Measurements from ENCODE around the gene KIFBP. TPM values are rescaled to one million over a fixed set of nuclear protein-coding genes. Genes with fewer than 3 reads are reported as not detected.

KIFBP gene
- total RNA-seq, 1 experiment from 2014 or later: 21.9 TPM

DNA sequence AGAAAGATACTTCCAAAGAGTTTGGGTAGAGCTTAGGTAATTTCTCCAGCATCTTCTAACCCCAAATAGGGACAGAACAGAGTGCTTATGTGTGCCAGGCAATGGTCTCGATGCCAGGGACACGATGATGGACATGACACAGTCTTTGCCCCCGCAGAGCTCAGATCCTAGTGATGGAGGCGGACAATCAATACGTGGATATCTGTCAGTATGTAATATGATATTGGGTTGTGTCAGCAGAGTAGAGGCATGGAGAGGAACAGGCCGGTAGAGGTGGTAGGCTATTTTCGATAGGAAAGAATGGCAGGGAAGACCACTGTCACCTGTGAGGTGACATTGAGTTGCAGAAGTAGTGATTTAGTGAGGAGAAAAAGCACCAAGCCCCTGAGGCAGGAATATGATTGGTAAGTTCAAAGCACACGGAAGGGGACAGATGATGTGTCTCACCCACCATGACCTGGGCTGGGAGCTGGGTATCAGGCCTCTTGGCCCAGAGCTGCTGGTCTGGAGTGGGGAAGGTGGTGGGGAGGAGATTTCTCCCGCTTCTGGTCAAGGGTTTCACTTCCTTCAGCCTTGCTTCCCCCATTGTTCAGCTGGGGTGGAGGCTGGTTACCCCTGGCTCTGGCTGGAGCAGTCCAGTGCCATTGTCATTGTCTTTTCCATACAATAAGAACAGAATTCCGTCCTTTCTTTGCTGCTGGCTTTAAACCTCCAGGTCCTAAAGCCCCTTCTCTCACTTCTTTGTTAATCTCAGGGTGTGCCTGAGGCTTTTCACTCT is 63.3 kb downstream of the KIFBP start:
- no peaks in the 10 kb centered on the region for H3K27me3 ChIP-seq
- peaks cover 6% of the 10 kb centered on the region; the same call in 1 of the 2 replicates for H3K4me1 ChIP-seq
- no peak overlapping the region for H3K4me3 ChIP-seq
- no peak for DNase-seq
- no peaks in the 10 kb centered on the region for H3K36me3 ChIP-seq
- H3K9me3 ChIP-seq (replicated peaks): no peaks in the 10 kb centered on the region
- no peak overlapping the region for H3K27ac ChIP-seq

DNA sequence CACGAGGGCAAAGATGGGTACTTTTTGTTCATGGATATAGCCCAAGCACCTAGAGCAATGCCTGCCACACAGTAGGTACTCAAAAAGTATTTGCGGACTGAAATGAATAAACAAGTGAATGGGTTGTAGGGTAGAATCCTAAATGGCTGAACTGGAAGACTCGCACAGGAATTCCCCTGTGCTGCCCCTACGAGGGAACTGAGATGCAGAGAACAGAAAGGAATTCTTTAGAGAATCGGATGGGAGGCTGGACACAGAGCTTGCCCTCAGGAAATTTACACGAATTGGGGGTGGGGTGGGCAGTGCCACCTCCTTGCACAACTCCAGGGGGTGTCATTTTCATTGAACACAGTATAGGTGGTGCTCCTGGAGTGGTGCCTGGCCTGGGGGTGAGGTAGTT is 64.1 kb downstream of the KIFBP start:
- no peak for DNase-seq
- Histone ChIP-seq H3K27me3 (no peaks in the 10 kb centered on the region), H3K36me3 (no peaks in the 10 kb centered on the region), H3K27ac (no peak overlapping the region), H3K4me1 (peaks cover 5% of the 10 kb centered on the region; the same call in 1 of the 2 replicates), H3K4me3 (no peak overlapping the region), H3K9me3 (replicated peaks) (no peaks in the 10 kb centered on the region)

DNA sequence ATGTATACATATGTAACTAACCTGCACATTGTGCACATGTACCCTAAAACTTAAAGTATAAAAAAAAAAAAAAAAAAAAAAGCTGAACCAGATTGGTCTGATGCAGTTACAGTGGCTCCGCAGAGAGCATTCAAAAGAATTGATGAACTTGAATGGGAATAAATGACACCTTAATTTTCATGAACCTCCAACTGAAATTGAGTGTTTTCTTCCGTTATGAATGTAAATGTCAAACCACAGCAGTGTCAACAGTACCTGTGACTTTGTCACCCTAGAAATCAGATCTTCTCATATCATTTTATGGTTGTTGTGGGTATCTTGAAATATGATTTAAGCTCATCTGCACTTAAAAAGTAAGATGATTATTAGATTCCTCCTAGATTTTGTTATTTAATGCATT is 66.6 kb downstream of the KIFBP start:
- Histone ChIP-seq H3K9me3 (replicated peaks) (no peaks in the 10 kb centered on the region), H3K4me3 (no peak overlapping the region), H3K27ac (no peak overlapping the region), H3K27me3 (no peaks in the 10 kb centered on the region), H3K36me3 (no peaks in the 10 kb centered on the region), H3K4me1 (no peaks in the 10 kb centered on the region)
- no peak for DNase-seq

DNA sequence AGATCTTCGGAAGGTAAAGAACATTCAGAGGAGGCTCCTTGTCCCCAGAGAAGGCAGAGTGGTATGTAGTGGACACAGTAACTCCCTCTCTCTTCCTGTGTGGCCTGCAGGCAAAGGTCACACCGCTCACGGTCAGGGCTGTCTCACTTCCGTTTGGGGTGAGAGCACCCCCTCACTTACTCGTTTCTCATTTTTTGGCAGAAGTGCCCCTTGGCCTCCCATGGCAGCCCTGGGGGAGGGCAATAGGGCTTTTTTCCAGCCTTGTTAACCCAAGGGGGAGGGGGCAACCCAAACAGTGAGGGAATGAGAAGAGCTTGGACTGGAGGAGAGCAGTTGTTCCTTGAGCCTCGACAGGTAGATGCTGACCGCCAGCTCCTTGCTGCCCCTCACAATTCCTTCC is 67.5 kb downstream of the KIFBP start:
- no peaks in the 10 kb centered on the region for H3K27me3 ChIP-seq
- H3K4me3 ChIP-seq: no peak overlapping the region
- no peaks in the 10 kb centered on the region for H3K36me3 ChIP-seq
- no peaks in the 10 kb centered on the region for H3K4me1 ChIP-seq
- DNase-seq: no peak
- no peaks in the 10 kb centered on the region for H3K9me3 ChIP-seq (replicated peaks)
- H3K27ac ChIP-seq: no peak overlapping the region

DNA sequence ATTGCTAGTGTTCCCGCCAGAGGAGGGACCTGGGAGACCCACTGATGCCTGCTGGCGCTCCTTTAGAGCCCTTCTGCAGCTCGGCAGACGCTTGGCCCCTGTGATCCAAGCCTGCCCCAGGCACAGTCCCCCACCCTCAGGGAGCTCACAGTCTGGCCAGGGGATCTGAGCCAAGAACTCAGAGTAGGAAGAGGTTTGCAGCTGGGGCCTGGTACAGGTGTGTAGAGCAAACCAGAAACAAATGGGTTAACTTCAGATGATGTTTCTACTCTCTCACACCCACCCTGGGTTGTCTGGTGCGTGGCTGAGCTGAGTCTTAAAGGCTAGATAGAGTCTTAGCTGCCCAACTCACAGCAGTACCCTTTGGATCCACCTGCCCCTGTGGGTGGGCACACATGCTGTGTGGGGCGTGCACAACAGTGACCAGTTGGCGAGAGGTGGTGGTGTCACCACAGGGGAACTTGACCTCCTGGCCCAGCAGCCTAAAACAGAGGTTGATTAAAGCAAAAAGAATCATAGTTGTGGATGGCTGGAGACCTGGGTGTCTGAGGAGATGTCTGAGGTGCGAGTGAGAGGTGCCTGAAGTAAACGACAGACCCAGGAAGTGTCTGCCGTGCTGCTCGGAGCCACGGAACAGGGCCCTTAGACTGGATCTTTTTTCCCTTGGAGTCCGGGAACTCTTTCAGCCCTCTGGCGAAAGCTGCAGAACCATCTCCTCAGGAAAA is 68.1 kb downstream of the KIFBP start:
- no peak overlapping the region for H3K27ac ChIP-seq
- no peaks in the 10 kb centered on the region for H3K27me3 ChIP-seq
- no peaks in the 10 kb centered on the region for H3K36me3 ChIP-seq
- H3K9me3 ChIP-seq (replicated peaks): no peaks in the 10 kb centered on the region
- no peaks in the 10 kb centered on the region for H3K4me1 ChIP-seq
- H3K4me3 ChIP-seq: no peak overlapping the region
- no peak for DNase-seq

DNA sequence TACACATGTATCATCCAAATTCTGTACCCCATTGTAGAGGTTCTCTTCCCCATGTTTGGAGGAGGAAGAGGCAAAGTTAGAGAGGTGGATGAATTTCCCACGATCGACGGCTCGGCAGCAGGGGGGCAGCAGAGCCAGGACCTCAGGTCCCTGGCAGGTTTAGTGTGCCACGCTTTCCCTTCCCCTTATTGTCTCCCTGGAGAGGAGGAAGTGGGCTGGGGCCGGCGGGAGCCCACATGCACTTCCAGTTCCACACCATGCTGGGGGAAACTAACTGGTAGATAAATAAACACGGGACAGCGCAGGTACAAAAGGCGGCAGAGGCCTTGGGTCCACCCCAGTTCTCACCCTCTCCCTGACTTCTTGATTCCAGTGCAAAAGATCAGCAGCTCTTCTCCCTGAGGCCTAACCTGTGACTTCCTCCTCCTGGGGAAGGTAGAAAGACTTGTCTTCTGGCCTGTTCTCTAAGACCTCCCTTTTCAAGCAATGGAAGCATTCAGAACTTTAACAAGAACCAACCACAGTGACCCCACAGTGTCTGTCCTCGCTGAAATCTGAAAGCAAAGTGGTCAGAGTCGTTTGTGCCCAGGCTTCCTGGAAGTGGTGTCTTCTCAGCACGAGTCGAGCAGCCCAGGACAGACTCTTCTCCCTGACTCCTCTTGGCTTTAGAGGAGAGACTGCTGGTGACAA is 68.8 kb downstream of the KIFBP start:
- H3K27me3 ChIP-seq: no peaks in the 10 kb centered on the region
- no peaks in the 10 kb centered on the region for H3K9me3 ChIP-seq (replicated peaks)
- H3K36me3 ChIP-seq: no peaks in the 10 kb centered on the region
- H3K27ac ChIP-seq: no peak overlapping the region
- H3K4me3 ChIP-seq: no peak overlapping the region
- DNase-seq: no peak
- H3K4me1 ChIP-seq: no peaks in the 10 kb centered on the region

DNA sequence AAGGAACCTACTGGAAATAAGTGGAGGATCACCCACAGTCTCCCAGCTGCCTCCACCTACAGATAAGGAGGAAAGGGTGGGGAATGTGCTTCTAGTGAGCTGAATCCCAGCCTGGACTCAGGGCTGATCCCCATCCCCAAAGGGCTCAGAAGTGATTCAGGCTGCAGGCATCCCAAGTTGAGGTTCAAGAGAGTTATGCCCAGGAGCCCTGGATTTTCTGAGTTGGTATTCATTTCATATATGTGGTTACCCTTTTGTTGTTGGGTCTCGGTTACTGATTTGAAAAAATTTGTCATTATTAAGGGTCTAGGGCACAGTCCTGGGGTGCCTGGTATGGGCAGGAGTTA is 69.3 kb downstream of the KIFBP start:
- H3K27ac ChIP-seq: no peak overlapping the region
- no peaks in the 10 kb centered on the region for H3K4me1 ChIP-seq
- H3K9me3 ChIP-seq (replicated peaks): no peaks in the 10 kb centered on the region
- peak; percentile 13 to 23 for DNase-seq
- H3K27me3 ChIP-seq: no peaks in the 10 kb centered on the region
- no peaks in the 10 kb centered on the region for H3K36me3 ChIP-seq
- H3K4me3 ChIP-seq: no peak overlapping the region

DNA sequence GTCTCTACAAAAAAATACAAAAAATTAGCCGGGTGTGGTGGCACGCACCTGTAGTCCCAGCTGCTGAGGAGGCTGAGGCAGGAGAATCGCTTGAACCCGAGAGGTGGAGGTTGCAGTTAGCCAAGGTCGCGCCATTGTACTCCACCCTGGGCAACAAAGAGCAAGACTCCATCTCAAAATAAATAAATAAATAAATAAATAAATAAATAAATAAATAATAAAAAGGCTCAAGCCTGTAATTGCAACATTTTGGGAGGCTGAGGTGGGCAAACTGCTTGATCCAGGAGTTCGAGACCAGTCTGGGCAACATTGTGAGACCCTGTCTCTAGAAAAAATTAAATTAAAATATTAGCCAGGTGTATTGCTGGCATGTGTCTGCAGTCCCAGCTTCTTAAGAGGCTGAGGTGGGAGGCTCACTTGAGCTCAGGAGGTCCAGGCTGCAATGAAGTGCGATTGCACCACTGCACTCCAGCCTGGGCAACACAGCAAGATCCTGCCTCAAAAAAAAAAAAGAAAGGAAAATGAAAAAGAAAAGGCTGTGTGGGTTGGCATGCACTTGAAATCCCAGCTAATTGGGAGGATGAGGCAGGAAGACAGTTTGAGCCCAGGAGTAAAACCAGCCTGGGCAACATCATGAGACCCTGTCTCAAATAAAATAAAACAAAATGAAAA is 71.7 kb downstream of the KIFBP start:
- DNase-seq: no peak
- Histone ChIP-seq H3K9me3 (replicated peaks) (no peaks in the 10 kb centered on the region), H3K36me3 (no peaks in the 10 kb centered on the region), H3K4me3 (no peak overlapping the region), H3K27ac (no peak overlapping the region), H3K4me1 (no peaks in the 10 kb centered on the region), H3K27me3 (no peaks in the 10 kb centered on the region)

DNA sequence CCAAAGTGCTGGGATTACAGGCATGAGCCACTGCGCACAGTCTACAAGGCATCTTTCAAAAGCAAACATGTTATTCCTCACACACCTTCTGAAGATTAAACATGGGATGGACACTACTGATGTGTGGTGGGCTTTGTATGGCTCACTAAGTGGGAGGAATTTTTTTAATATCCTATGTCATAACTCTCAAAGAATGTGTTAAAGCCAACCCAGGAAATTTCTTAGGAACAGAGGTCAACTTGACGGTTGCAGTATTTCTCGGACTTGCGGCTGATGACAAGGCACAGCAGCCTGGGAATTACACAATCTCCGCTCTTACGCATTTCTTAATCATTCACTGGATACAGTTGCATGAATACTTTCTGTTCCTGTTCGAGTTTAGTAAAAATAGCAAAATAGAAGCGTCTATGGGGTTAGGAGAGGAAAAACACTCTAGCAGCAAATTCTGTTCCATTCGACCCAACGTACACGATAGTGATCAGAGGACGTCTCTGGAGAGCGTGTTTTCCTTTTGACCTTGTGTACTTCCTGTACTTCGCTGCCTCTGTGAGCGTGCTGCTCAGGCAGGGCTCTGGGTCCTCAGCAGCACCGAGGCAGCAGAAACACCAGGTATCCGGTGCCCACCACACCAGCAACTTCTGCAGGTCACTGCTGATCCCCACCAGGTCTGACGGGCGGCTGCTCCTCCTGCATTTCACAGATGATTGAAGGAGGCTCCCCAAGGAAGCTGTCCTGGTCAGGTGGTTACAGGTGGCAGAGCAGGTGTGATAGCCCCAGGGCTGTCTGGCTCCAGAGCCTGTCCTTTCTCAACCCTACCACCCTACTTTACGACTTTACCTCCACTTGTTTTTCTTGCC is 72.9 kb downstream of the KIFBP start:
- Histone ChIP-seq H3K4me3 (0 out of 2 replicates have a peak overlapping the region, but pooled peaks have one; percentile 8), H3K27me3 (no peaks in the 10 kb centered on the region), H3K9me3 (replicated peaks) (no peaks in the 10 kb centered on the region), H3K36me3 (no peaks in the 10 kb centered on the region), H3K27ac (no peak overlapping the region), H3K4me1 (no peaks in the 10 kb centered on the region)
- DNase-seq: no peak

DNA sequence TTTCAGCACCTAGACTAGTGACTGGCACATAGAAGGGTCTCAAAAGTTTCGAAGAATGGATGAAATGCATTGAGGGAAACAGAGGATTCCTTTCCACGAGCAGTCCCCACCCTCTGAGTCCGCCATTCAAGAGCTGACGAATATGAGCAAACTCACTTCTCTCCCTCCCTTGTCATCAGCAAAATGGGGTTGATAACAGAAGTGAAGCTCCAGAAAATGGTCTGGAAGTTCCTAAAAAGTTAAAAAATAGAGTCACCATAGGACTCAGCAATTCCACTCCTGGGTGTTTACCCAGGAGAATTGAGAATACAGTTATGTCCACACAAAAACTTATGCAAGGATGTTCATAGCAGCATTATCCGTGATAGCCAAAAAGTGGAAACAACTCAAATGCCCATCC is 74.3 kb downstream of the KIFBP start:
- Histone ChIP-seq H3K4me1 (no peaks in the 10 kb centered on the region), H3K9me3 (replicated peaks) (no peaks in the 10 kb centered on the region), H3K27ac (no peak overlapping the region), H3K36me3 (no peaks in the 10 kb centered on the region), H3K4me3 (no peak overlapping the region), H3K27me3 (no peaks in the 10 kb centered on the region)
- no peak for DNase-seq

DNA sequence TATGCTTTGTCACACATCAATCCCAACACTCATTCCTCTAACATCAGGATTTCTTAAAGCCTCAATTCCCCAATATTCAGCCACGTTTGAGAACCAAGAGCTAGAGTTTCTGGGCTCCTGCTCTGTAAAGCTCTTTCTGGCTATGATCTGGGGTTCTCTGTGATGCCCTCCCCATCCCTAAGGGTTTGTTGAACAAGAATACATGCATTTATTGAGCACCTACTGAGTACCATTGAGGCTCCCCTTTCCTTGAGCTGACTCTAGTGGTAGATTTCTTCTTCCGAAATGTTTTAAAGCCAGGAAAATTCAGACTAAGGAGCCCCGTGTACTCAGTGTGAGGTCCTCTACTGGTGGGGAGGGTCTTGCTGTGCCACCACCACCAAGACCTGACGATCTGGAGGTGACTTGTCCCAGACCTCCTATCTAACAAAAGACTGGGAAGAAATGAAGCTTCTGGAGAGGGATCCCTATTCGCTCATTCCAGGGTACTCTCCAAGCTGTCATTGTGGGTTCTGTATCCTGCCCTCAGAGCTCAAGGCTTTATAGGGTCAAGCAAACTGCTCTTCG is 76.2 kb downstream of the KIFBP start:
- Histone ChIP-seq H3K27me3 (no peaks in the 10 kb centered on the region), H3K4me1 (peaks cover 6% of the 10 kb centered on the region), H3K4me3 (no peak overlapping the region), H3K36me3 (no peaks in the 10 kb centered on the region), H3K27ac (no peak overlapping the region), H3K9me3 (replicated peaks) (no peaks in the 10 kb centered on the region)
- DNase-seq: no peak

DNA sequence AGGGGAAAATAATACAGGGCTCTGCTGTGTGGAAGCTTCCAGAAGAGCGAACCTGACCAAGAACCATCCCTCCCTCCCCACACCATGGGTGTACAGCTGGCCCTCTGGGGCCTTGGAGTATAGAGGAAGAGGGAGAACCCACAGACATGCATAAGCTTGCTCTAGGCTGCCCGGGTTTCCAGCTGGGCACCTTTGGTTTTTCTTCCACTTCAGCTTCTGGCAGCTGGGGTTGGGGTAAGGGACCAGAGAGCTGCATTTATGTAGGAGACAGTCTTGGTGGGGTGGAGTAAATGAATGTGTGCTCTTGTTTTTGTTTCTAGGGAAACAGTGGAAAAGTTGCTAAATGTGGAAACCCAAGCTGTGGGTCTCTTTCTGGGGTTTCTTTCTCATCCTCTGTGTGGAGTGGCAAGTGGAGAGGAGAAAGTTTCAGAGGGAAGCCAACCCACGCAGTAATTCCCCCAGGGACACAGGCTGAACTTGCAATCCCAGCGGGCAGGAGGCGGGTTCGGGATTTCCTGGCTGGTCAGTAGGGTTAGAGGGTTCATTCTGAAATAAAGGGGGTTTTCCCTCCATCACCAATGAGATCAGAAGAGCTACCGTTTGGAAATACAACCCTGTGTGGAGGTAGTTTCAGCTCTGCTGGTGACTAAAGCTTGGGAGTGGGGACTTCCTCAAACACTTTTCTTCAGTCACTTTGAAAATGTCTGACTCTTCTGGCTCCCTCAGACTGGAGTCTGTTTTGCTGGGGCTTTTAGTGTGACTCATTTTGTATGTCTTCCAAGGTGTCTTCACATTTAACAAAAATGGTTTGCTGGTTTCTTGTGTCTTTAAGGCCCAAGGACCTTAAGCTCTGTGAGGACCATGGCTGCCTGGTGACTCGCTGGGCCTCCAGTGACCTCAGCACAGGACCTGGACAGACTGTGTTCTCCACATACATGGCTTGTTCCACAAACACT is 77.1 kb downstream of the KIFBP start:
- H3K27ac ChIP-seq: no peak overlapping the region
- DNase-seq: no peak
- H3K36me3 ChIP-seq: no peaks in the 10 kb centered on the region

More for the DNA sequence above, 77.1 kb downstream of the KIFBP start:
- Histone ChIP-seq H3K9me3 (replicated peaks) (no peaks in the 10 kb centered on the region), H3K4me3 (no peak overlapping the region), H3K4me1 (peaks cover 6% of the 10 kb centered on the region), H3K27me3 (no peaks in the 10 kb centered on the region)
